Activated T-helper 1 cell treated with anti-CD3 and anti-CD28 coated beads, Interleukin-2, amount 50 U/mL, for 16 hours (primary cell): Measurements from ENCODE around the gene PPM1A.

Experiments
- DNase-seq, 2 donors: peaks; one replicate each; pipeline ENCODE4 v3.0.0-alpha.2; 2020; ENCODE audit warnings: low read depth in 1 of 2, low spot score in 1 of 2

Gene PPM1A

GRCh38 chr14:60248697-60249318, at the start of gene PPM1A:
Gene PPM1A (plus strand): TSS chr14:60249221. CDS start chr14:60282704, 33,483 bp downstream.
- DNase-seq, result peak; percentile 93 to 95

- DNase-seq, result no peak
Observed at GRCh38 chr14:60199321-60199720, 49.7 kb upstream of the PPM1A start.

- DNase-seq, result no peak
Observed at GRCh38 chr14:60204104-60204842, 44.7 kb upstream of the PPM1A start.

GRCh38 chr14:60204843-60205774, 43.9 kb upstream of the PPM1A start:
- DNase-seq, result no peak

- DNase-seq, result no peak
Observed at GRCh38 chr14:60206249-60206670, 42.8 kb upstream of the PPM1A start.

GRCh38 chr14:60206837-60207533, 42.0 kb upstream of the PPM1A start:
- no peak for DNase-seq

GRCh38 chr14:60210703-60211102, 38.3 kb upstream of the PPM1A start:
- DNase-seq, result no peak

GRCh38 chr14:60211153-60211552, 37.9 kb upstream of the PPM1A start:
- DNase-seq, result no peak

GRCh38 chr14:60212503-60213371, 36.3 kb upstream of the PPM1A start:
- DNase-seq, result no peak

GRCh38 chr14:60214003-60214402, 35.0 kb upstream of the PPM1A start:
- DNase-seq, result no peak

- DNase-seq, result no peak
Observed at GRCh38 chr14:60214415-60215126, 34.5 kb upstream of the PPM1A start.

- DNase-seq, result no peak
Observed at GRCh38 chr14:60215127-60215444, 33.9 kb upstream of the PPM1A start.

- DNase-seq, result no peak
Observed at GRCh38 chr14:60215520-60216420, 33.3 kb upstream of the PPM1A start.

GRCh38 chr14:60217713-60218112, 31.3 kb upstream of the PPM1A start:
- DNase-seq, result no peak

GRCh38 chr14:60220084-60220483, 28.9 kb upstream of the PPM1A start:
- no peak for DNase-seq

GRCh38 chr14:60220917-60221316, 28.1 kb upstream of the PPM1A start:
- DNase-seq, result no peak

- DNase-seq, result no peak
Observed at GRCh38 chr14:60221457-60221856, 27.6 kb upstream of the PPM1A start.

GRCh38 chr14:60222820-60223219, 26.2 kb upstream of the PPM1A start:
- no peak for DNase-seq

- DNase-seq, result no peak
Observed at GRCh38 chr14:60225265-60225664, 23.8 kb upstream of the PPM1A start.
